Measurements from ENCODE around the gene ZBTB1.
"Not testable (repeated sequence)": the region's sequence is repeated elsewhere in the genome, so short reads cannot be mapped to it uniquely, and the experiment has no call there.

The ZBTB1 gene

DNA sequence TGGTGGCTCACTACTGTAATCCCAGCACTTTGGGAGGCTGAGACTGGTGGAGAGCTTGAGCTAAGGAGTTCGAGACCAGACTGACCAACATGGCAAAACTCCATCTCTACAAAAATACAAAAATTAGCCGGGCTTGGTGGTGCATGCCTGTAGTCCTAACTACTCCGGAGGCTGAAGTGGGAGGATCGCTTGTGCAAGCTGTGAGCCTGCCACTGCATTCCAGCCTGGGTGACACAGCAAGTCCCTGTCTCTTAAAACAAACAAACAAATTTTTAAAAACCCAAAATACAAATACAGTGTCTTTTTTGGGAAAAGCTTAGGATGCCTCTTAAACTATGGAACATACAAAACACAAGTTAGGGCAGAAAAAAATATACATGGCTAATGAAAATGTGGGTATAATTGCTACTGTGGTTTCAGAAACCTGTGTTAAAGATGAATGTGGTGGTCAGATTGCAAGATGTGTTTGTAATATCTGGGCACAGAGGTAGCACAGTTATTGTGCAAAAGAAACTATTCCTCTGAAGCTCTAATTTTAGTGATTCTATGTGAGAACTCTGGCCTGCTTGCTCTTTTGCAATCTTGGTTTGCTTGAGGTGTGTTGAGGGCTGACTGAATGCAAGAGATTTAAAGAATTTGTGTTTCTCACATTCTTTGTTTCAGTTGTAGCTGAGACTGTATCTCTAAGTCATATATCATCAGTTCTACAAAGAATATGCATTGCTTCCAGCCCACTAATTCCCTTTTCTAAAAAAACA, 32.1 kb downstream of the ZBTB1 start:
- DNase-seq = no peak

DNA sequence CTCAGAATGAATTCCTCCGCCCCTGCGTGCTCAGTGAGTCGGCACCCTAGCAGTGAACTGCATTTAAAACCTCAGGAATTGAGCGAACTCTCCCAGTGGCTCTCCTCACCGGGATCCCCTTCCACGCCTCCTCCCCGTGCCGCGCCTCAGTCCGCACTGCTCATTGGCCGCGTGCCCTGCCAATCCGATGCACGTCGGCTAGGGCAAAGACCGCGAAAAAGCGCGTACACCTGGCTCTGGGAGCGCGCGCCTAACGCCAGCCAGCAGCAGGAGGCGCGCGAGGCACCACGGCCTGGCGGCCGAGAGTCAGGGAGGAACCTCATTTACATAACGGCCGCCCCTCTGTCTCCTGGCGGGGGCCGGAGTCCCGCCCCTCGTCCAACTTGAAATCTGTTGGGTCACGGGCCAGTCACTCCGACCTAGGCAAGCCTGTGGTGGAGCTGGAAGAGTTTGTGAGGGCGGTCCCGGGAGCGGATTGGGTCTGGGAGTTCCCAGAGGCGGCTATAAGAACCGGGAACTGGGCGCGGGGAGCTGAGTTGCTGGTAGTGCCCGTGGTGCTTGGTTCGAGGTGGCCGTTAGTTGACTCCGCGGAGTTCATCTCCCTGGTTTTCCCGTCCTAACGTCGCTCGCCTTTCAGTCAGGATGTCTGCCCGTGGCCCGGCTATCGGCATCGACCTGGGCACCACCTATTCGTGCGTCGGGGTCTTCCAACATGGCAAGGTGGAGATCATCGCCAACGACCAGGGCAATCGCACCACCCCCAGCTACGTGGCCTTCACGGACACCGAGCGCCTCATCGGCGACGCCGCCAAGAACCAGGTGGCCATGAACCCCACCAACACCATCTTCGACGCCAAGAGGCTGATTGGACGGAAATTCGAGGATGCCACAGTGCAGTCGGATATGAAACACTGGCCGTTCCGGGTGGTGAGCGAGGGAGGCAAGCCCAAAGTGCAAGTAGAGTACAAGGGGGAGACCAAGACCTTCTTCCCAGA, 35.9 kb downstream of the ZBTB1 start, which contains the start of gene HSPA2:
HSPA2 (plus strand) TSS at position 534 of the 995 bp plus-strand sequence; CDS start at position 643, 109 bp downstream.
- peak; percentile 98 to 99 for DNase-seq

DNA sequence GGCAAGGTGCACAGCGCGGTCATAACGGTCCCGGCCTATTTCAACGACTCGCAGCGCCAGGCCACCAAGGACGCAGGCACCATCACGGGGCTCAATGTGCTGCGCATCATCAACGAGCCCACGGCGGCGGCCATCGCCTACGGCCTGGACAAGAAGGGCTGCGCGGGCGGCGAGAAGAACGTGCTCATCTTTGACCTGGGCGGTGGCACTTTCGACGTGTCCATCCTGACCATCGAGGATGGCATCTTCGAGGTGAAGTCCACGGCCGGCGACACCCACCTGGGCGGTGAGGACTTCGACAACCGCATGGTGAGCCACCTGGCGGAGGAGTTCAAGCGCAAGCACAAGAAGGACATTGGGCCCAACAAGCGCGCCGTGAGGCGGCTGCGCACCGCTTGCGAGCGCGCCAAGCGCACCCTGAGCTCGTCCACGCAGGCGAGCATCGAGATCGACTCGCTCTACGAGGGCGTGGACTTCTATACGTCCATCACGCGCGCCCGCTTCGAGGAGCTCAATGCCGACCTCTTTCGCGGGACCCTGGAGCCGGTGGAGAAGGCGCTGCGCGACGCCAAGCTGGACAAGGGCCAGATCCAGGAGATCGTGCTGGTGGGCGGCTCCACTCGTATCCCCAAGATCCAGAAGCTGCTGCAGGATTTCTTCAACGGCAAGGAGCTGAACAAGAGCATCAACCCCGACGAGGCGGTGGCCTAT, 36.8 kb downstream of the ZBTB1 start:
- DNase-seq = peak in 1 of 2 experiments; percentile 58

DNA sequence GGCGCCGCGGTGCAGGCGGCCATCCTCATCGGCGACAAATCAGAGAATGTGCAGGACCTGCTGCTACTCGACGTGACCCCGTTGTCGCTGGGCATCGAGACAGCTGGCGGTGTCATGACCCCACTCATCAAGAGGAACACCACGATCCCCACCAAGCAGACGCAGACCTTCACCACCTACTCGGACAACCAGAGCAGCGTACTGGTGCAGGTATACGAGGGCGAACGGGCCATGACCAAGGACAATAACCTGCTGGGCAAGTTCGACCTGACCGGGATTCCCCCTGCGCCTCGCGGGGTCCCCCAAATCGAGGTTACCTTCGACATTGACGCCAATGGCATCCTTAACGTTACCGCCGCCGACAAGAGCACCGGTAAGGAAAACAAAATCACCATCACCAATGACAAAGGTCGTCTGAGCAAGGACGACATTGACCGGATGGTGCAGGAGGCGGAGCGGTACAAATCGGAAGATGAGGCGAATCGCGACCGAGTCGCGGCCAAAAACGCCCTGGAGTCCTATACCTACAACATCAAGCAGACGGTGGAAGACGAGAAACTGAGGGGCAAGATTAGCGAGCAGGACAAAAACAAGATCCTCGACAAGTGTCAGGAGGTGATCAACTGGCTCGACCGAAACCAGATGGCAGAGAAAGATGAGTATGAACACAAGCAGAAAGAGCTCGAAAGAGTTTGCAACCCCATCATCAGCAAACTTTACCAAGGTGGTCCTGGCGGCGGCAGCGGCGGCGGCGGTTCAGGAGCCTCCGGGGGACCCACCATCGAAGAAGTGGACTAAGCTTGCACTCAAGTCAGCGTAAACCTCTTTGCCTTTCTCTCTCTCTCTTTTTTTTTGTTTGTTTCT, 37.6 kb downstream of the ZBTB1 start:
- DNase-seq = peak in 1 of 2 experiments; percentile 42

DNA sequence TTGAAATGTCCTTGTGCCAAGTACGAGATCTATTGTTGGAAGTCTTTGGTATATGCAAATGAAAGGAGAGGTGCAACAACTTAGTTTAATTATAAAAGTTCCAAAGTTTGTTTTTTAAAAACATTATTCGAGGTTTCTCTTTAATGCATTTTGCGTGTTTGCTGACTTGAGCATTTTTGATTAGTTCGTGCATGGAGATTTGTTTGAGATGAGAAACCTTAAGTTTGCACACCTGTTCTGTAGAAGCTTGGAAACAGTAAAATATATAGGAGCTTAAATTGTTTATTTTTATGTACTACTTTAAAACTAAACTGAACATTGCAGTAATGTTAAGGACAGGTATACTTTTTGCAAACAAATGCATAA, 38.2 kb downstream of the ZBTB1 start:
- no peak for DNase-seq

DNA sequence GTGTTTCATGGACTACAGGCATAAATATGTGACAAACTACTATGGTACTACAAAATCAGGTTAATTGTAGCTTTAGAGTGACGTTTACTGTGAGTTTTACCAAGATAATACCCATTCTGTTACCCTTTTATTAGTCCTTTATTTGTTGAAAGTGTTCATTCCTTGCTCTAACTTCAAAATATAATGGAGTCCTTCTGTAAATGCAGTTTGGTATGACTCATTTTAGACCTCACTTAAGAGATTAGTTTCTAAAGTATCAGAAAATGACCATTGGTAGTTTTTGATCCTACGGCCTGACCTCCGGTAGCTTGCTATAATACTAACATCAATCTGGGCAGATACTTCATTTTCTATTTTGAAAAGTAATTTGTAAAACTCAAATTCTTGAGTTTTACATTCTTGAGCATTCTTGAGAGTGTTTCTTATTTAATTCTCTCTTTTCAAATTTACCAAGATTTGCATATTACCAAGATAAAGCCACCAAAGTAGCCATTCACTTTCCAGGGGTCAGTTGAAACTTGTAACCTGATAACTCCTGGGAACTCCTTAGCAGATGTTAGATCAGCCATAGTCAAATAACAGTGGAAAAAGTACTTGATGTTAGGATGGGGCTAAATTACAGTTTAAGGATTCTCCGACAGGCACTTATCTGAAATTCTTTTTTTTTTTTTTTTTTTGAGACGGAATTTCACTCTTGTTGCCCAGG, 40.2 kb downstream of the ZBTB1 start:
- DNase-seq = peak; percentile 26 to 40

GRCh38 chr14:64549016-64549415, 44.4 kb downstream of the ZBTB1 start:
- DNase-seq = no peak

GRCh38 chr14:64549791-64550620, 45.4 kb downstream of the ZBTB1 start, which contains the start of gene PPP1R36:
Gene PPP1R36 (plus strand): TSS chr14:64549961. CDS start chr14:64549998, 37 bp downstream.
- DNase-seq = peak; percentile 81 to 83

DNA sequence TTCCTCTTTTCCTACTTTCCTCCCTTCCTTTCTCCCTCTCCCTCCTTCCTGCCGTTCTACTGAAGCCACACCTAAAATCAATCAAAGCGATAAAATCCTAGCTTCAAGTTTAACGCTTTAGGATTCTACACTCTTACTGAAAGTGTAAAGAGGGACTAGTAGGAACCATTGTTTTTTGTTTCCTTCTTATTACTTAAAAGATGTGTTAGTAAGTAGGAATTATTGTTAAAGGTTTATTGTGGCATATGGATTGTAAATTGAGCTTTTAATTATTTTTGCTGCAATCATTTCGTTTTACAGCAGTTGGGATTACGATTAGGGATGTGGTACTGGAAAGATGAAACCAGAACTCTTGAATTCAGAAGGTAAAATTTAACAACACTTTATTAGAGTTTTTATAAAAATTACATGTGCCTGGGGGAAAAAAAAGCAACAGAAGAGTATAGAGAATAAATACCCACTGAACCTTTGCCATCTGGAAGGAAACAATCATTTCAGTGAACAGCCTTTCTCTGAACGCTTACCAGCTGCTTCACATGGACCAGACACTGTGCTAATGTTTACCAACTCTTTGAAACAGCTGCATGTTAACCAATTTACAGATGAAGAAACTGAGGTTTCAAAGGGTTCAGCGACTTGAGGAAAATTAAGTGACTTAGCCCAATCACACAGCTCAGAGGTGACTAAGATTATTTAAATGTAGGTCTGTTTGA, 46.2 kb downstream of the ZBTB1 start:
- peak; percentile 59 to 71 for DNase-seq

GRCh38 chr14:64554556-64554955, 50.0 kb downstream of the ZBTB1 start:
- DNase-seq = no peak

- no peak for DNase-seq
Measured at GRCh38 chr14:64556526-64556925, 52.0 kb downstream of the ZBTB1 start.

- not testable (repeated sequence) for DNase-seq
Measured at GRCh38 chr14:64558216-64558615, 53.6 kb downstream of the ZBTB1 start.

- DNase-seq = no peak
Measured at GRCh38 chr14:64561631-64562030, 57.1 kb downstream of the ZBTB1 start.

GRCh38 chr14:64562436-64562835, 57.9 kb downstream of the ZBTB1 start:
- no peak for DNase-seq

GRCh38 chr14:64563696-64564095, 59.1 kb downstream of the ZBTB1 start:
- DNase-seq = no peak

GRCh38 chr14:64566651-64567122, 62.1 kb downstream of the ZBTB1 start:
- no peak for DNase-seq

GRCh38 chr14:64569138-64569631, 64.6 kb downstream of the ZBTB1 start:
- DNase-seq = no peak

DNA sequence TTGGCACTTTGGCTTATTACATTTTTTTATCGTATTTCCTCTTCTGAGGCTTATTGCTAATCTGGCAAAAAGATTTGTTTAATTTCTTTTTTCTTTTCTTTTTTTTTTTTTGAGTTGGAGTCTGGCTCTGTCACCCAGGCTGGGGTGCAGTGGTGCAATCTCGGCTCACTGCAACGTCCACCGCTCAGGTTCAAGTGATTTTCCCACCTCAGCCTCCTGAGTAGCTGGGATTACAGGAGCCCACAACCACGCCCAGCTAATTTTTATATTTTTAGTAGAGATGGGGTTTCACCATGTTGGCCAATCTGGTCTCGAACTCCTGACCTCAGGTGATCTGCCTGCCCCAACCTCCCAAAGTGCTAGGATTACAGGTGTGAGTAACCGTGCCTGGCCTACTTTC, 65.1 kb downstream of the ZBTB1 start:
- not testable (repeated sequence) for DNase-seq

Data from NCI-H524 (cell line).